Measurements from ENCODE around the gene JSRP1.
A peak's percentile ranks its signal among the peaks of the same experiment; 100 is the strongest.

Gene JSRP1

DNA sequence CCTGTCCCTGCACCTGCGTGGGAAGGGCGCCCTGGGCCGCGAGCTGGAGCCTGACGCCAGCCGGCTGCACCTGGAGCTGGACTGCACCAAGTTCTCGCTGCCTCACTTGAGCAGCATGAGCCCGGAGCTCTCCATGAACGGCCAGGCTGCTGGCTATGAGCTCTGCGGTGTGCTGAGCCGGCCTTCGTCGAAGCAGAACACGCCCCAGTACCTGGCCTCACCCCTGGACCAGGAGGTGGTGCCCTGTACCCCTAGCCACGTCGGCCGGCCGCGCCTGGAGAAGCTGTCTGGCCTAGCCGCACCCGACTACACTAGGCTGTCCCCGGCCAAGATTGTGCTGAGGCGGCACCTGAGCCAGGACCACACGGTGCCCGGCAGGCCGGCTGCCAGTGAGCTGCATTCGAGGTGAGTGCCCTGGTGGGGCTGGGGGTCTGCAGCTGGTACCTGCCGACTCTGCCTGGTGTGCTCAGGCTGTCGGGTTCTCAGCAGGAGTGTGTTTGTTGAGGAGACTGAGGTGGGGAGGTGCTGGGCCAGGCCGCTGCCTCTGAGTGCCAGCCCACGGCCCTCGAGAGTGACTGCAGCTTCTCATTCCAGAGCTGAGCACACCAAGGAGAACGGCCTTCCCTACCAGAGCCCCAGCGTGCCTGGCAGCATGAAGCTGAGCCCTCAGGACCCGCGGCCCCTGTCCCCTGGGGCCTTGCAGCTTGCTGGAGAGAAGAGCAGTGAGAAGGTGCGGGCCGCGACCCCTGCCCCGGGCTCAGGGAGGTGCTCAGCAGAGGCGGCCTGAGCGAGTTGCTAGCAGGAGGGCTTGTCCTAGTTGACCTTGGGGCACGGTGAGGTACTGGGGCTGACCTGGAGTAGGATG, 39.6 kb downstream of the JSRP1 start:
- DNase-seq = no peak

DNA sequence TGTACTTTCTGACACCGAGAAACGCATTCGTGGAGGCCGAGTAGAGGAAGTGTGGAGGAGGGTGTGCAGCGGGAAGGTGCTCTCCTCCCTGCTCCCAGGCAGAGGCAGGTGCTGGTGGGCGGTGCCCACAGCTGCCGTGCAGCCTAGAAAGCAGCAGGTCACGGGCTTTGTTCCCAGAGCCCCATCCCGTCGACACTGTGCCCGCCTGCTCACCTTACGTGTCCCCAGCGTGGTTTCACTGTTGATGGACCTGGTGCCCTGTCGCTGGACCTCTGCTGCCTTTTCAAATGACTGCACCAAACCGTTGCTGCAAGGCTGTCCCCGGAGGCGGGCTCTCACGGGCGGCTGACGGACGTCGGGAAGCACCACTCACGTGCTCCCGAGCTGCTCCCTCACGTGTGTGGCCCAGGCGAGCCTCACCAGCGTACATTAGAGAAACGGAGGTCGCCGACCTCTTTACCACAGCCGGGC, 40.9 kb downstream of the JSRP1 start:
- no peak for DNase-seq

DNA sequence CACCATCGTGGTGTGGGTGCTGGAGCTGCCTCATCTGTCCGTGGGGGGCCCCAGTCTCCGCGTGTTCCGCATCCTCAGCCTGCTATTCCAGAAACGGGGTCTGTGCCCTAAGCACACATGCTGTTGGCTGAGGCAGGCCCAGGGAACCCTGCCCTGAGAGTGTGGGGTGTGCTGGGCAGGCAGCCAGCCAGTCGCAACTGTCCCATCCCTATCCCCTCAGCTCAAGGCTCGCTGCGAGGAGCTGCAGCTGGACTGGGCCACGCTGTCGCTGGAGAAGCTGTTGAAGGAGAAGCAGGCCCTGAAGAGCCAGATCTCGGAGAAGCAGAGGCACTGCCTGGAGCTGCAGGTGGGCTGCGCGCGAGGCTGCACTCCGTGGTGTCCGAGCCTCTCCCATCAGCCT, 42.0 kb downstream of the JSRP1 start:
- no peak for DNase-seq

DNA sequence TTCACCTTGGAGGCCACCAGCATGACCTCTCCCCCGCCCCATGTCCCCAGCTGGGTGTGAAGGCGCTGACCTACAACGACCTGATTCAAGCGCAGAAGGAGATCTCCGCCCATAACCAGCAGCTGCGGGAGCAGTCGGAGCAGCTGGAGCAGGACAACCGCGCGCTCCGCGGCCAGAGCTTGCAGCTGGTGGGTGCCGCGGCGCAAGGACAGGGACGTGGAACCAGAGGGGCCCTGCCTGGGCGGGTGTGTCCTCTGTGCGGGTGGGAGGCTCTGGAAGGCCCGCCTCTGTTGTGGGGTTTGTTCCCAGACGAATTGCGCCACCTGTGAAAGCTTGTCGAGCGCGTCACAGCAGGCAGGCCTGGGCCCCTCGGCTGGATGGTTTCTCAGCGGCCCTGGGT, 42.4 kb downstream of the JSRP1 start:
- no peak for DNase-seq

DNA sequence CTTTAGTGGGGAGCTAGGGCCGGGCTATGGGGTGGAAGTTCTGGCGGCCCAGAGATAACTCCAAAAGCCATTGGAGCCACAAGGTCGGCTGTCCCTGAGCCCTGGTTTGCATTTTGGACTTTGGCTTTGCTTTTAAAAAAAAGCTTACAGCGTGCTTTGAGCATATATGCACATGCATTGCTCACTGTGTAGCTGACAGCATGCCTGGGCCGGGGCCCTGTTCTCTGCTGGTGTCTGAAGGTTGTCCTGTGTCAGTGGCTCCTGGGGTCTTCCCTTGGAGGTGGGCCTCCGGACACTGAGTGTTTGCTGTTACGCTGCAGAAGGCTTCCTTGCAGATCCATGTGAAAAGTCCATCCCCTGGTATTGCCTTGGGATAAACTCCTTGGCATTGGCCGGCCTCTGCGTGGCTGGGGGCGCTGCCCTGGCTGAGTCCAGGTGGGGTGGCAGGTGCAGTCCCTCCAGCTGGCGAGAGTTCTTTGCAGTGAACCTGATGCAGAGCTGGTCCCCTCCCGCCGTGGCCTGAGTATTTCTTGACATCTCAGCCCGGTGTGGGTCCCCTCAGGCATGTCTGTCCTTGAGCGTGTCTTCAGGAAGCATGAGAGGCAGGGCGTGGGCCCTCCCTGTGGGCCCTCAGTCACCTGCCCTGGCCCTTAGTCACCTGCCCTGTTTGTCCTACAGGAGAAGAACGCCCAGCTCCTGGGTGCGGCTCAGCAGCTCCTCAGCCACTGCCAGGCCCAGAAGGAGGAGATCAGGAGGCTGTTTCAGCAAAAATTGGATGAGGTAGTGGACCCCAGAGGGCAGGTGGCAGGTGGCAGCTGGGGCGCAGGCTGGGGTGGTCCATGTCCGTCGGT, 43.1 kb downstream of the JSRP1 start:
- no peak for DNase-seq

DNA sequence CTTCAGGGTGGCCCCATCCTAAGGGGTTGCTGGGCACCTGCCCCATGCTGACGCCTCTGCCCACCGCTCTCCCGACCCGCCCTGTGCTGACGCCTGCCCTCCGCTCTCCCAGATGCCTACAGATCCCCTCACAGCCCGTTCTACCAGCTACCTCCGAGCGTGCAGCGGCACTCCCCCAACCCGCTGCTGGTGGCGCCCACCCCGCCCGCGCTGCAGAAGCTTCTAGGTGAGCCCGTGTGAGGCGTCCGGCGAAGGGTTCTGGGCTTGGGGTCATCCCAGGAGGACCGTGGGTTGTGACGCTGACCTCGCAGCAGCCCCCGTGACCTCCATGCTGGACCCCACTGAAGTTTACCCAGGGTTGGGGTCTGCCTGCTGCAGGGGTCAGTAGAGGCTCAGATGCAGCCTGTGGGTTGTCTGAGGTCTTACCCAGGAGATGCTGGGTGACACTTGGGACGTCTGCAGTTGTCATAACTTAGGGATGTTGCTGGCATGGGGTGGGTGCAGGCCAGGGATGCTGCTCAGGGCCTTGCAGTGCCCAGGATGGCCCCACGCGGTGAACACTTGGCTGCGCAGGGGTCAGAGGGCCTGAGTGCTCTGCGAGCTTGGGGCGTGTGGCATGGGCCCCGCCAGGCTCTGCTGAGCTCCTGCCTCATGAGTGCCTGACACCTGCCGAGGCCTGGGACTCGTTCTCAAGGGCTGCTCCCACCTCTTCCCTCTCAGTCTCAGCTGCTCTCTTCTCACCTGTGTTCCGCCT, 45.1 kb downstream of the JSRP1 start:
- DNase-seq = no peak

DNA sequence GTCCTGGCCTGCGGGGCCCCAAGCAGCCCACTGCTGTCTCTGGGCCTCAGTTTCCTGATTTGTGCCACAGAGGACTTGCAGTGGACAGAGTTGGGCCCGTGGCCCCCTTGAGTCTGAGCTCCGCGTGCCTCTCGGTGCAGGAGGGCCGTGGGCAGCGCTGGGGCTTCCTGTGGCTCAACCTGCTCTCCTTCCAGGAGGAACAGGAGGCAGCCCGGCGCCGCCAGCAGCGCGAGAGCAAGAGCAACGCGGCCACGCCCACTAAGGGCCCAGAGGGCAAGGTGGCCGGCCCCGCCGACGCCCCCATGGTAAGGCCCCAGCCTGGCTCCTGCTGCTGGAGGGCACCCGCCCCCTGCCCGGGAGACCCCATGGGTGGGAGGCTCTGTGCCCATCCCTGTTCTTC, 46.0 kb downstream of the JSRP1 start:
- no peak for DNase-seq

DNA sequence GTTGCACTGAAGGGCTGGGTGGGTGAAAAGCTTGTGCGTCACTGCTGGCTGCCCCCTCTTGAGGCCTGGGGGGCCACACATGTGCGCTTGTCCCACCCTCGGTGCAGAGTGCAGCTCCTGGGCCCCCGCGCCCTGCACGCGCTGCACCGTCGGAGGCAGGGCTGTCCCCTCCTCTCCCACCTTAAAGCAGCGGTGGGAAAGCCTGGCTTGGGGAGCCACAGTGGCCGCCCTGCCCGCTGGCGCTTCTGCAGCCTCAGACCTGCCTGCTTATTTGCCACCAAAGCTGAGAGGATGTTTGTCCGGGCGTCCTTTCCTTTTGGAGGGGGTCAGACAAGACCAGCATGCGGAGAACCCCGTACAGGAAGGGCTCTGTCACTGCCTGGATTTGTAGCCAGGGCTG, 46.8 kb downstream of the JSRP1 start:
- no peak for DNase-seq

DNA sequence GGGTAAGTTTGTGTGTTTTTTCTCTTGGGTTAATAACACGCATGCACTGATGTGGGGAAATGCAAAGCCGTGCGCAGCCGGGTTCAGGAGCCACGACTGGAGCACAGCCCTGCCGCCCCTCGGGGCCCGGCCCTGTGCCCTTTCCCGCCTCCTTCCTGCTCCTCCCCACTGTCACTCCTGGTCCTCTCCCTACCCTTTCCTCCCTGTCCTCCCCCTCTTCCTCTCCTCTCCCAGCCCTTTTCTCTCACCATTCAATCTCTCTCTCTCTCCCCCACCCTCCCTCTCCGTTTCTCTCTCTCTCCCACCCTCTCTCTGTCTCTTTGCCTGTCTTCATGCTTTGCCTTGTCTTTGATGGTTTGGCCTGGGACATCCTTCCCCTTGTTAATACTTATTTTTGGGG, 47.2 kb downstream of the JSRP1 start:
- no peak for DNase-seq

DNA sequence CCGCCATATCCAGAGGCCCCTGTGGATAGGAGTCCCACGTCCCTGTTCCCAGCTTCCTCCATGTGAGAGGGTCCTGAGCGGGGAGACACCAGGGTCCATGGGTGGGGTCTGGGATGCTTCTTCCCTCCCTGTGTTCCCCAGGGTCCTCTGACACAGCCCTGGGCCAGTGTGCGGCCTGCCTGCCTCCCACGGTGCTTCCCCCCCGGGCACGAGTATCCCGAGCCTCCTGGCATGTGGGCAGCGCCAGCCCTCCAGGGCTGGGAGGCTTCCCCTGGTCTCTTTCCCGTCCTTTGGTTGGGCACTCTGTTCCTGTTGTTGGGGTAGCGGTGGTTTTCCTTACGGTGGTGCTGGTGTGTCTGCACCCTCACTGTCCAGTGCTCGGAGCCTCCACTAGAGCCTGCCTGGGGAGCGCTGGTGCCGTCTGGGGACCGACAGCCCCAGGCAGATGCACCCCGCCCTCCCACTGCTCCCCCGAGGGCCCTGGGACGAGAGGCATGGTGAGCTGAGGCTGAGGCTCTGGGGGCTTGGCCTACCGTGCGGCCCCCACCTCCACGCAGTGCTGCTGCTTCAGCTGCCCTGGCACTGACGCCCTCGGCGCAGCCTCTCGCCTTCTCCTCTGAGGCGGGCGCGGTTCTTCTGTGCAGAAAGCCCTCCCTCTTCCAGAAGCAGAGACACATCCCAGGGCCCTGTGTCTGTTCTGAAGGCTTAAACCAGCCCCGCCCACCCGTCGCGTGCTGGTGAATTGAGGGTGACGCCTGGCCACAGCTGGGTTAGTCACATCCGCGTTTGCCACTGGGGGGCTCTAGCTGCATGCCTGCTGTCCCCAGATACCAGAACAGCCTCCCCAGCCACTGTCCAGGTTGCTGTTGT, 48.0 kb downstream of the JSRP1 start:
- DNase-seq = peak; percentile 71

DNA sequence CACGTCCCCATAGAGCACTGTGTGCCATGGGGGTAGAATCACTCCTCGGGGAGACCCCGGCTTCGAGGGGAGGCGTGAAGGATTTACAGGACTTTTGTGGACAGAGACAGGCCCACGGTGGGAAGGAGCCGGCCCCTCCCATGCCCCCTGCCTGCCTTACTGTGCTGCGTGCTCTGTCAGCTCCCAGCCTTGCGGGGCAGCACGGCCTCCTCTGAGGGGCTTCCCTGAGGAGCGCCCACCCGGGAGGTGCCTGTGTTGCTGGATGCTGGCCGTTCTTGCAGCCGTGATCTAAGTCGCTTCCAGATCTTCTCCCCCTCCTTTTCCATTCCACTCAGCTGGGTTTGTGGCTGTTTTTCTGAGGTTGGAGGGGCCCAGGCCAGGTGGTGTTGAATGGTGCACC, 49.2 kb downstream of the JSRP1 start:
- DNase-seq = no peak

DNA sequence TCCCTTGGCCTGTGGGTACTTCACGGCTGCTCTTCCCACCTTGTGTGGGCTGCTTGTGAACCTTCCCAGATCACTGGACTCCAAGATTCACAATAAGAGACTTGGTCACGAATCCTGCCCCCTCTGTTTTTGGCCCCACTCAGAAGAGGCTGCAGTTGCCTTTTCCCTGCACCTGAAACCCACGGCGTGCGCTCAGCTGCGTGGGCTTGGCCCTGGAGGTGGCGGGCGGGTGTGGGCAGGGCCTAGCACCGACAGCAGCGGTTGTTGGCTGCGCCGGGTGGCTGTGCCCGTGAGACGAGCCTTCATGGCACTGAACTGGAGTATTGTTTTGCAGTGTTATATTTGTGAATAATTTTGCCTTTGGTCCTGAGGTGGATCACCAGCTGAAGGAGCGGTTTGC, 53.9 kb downstream of the JSRP1 start:
- DNase-seq = no peak

Measured in fibroblast of skin of abdomen (primary cell).